Glomerular visceral epithelial cell (primary cell): ENCODE measurements around the gene RIOK2.
"Not testable (repeated sequence)": the region's sequence is repeated elsewhere in the genome, so short reads cannot be mapped to it uniquely, and the experiment has no call there.

Source experiments
- DNase-seq: peaks from one replicate; pipeline ENCODE4 v3.0.0-alpha.2; 2016; ENCODE audit errors: extremely low spot score

The RIOK2 gene

DNA sequence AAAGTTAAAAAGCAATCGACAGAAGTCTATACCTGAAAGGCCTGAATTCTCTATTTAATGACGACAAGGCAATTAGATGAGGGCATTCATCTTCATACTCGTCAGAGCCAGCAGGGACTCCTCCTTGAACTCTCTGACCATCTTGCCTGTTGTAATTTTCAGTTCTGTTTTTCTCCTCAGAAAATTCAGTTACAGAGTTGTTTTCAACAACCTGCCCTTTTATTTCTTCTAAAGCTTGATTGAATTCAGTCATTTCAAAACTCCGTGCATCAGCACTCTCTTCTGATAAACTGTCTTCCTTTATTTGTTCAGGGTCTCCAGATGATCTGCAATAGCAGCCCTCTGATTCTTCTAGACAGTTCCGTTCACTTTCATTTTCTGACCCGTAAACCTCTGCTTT is 15.6 kb downstream of the RIOK2 start:
- no peak for DNase-seq

DNA sequence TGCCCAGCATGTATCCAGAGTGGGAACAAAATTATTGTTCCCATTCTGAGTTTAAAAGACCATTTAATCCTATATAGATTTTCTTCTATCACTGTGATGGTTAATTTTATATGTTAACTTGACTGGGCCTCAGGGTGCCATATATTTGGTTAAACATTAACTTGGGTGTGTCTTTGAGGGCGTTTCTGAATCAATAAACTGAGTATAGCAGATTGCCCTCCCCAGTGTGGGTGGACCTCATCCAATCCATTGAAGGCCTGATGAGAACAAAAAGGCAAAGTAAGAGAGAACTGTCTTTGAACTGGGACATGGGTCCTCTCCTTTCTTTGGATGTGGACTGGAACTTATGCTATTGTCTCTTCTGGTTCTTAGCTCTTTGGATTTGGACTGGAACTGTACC is 17.3 kb downstream of the RIOK2 start:
- DNase-seq, result no peak

DNA sequence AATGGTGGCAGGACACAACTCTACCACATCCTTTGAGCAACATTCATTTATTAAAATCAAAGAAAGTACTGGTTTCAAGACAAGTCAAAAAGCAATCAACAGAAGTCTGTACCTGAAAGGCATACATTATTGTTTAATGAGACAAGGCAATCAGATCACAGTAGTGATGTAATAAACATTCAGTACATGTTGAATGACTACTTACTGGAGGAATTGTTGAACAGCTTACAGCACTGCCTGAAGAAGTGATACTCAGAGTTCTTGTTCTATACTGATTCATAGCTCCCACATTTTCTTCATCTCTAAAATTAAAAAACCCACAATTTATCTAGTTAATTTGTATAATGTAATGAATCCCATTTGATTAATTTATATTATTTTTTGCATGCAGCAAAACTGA is 18.2 kb downstream of the RIOK2 start:
- DNase-seq, result no peak

DNA sequence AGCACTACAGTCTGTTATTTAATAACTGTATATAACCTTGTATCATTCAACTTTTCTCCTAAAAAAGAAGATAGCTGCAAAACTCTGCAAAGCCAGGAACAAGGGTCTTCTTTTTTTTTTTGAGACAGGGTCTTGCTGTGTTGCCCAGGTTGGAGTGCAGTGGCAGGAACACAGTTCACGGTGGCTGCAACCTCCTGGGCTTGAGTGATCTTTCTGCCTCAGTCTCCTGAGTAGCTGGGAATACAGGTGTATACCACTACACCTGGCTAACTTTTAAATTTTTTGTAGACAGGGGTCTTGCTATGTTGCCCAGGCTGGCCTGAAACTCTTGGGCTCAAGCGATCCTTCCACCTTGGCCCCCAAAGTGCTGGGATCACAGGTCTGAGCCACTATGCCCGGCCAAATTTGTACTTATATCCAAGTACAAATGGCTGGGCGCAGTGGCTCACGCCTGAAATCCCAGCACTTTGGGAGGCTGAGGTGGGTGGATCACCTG is 19.2 kb downstream of the RIOK2 start:
- no peak for DNase-seq

DNA sequence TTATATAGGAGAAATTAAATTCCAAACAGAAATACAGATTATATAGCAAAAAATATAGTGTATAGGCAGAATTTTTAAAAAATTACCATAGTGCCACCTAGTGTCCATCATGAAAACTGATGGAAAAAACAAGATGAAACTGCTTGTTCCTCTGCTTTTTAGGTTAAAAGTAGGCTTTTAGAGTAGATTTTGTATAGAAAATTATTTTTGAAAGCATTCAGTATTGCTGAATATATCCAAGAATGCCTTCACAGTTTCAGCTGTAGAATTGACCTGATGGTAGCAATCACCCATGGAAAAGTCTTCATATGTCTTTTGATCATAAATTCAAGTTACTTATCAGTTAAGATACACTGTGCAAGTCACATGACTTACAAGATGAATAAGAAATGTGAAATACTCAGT is 19.7 kb downstream of the RIOK2 start:
- DNase-seq, result peak; percentile 13

DNA sequence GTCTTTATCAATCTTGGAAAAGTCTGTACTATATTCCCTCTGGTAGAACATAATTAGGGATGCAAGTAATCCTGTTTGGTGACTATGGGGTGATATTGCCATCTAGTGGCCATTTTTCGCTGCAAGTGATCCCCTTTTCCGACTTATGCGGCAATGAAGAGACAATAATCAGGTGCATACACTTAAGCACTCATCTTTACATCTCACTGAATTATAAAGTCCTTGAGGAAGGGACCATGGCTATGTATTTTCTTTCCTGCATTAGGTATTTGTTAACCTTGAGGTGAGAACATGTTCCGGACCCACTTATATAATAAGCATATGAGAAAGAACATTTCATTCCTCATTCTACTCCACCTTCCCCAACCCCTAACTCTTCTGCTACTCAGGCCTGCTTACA is 21.0 kb downstream of the RIOK2 start:
- peak; percentile 83 for DNase-seq

DNA sequence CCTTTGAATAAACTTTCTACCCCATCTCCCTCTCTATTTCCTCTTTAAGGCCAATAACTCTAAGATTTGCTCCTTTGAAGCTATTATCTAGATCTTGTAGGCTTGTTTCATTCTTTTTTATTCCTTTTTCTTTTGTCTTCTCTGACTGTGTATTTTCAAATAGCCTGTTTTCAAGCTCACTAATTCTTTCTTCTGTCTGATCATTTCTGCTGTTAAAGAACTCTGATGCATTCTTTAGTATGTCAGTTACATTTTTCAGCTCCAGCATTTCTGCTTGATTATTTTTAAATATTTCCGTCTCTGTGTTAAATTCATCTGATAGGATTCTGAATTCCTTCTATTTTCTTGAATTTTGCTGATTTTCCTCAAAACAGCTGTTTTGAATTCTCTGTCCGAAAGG is 25.4 kb downstream of the RIOK2 start:
- no peak for DNase-seq

DNA sequence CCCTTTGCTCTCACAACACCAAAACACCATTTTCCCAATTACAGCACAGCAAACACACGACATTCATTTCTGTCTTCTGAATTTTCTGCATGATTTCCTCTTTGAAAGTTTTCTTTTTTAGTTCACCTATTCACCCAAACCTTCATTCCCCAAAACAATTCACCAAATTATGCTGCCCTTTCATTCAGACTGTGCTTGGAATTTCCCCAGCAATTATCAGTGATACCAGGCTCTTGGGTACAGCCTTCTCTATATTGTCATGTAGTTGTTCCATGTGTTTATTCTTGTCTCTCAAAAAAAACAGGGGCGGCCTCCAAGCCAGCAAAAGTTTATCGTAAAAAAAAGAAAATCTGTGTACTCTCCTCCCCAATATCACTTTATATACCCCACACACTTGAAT is 31.7 kb downstream of the RIOK2 start:
- no peak for DNase-seq

DNA sequence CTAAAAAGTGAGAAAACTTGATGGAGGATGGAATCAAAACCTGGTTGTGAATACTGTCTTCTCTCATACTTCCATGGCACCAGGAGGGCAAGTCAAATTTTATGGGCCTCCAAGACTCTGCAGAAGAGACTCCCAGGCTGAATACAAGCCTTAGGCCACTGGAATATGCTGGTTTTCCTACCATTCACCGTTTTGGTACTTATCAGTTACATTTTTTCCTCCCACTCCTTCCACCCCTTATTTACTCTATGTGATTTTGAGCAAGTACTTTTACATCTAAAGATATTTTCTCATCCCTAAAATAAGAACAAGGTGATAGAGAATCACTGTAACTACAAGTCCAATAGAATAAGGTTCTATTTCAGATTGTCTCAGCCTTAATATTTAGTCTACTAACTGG is 32.6 kb downstream of the RIOK2 start:
- DNase-seq, result no peak

DNA sequence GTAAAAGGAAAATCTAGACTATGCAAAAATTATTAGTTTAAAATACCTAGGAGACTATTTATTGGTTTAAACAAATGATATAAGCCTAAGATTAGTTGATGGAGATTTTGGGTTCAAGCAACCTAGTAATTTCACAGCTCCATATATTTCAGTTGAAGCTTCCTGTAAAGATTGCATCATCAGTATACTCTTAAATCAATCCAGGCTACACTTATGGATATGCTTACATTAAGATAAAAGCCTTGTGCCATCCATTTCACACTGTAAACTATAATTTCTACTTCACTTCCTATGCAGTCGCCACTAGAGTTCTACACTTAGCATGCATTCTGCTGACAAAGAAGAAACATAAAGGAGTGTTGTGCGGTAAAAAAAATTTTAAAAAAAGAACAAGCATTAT is 33.3 kb downstream of the RIOK2 start:
- DNase-seq, result no peak

DNA sequence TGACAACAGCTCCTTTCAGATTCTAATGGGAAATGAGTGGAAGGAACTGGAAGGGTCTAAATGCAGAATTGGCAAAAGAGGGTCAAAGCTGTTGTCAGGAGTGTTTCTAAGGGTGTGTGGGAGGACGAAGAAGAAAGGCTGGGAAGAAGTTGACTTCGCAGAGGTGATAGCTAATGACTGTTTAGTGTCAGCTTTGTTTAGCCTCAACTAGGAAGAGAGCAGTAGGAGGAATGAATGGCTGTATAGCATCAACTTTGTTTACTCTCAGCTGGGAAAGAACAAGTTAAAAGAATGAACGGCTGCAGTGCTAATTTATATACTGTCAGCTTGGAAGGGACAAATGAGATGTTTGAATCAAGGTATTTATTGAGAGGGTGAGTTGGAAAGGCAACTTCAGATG is 34.8 kb downstream of the RIOK2 start:
- DNase-seq, result no peak

DNA sequence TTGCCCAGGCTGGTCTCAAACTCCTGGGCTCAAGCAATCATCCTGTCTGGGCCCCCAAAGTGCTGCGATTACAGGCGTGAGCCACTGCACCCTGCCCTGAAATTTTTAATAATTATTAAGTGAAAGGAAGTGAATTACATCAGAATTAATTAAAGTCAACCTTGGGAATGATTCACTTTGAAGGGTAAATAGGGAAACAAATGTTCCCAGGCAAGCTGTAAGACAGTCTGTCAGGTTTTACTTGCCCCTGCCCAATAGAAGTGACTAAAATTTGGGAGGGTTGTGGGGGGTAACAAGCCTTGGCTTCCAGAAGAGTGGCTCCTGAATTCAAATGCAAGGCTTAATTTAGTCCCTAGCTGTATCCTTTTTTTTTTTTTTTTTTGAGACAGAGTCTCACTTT is 39.3 kb downstream of the RIOK2 start:
- DNase-seq, result no peak

DNA sequence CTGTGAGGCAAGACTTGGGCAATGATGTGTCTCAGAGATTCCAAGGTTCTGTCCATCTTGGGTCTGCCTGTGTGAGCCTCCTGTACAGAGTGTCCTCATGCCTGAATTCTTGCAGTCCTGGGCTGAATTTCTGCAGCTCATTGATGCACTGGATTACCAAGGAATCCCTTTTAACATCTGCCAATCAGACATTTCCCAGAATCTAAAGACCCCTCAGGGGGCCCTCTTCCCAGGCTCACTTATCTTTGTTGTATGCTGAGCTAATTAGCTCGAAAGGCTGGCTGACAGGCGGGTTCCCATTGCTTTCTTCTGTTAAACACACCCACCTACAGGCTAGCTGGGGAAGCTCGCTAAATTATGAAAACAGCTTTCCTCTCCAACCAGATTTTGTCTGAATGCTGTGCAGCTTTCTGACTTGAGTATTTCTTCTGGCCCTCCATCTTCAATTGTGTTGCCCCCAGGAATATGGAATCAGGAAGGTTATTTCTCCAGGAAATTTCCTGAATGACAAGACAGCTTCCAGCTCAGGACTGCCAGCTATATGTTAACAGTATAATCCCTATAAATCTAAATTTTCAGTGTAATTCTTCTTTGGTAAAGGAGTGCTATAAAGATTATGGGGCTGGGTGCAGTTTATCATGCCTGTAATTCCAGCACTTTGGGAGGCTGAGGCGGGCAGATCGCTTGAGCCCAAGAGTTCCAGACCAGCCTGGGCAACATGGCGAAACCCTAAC is 40.4 kb downstream of the RIOK2 start, which contains the start of gene LIX1:
Gene LIX1, minus strand, starts transcription at position 91 of the 734 bp plus-strand sequence. Its CDS starts 35 bp downstream, at position 56.
- peak; percentile 56 for DNase-seq

DNA sequence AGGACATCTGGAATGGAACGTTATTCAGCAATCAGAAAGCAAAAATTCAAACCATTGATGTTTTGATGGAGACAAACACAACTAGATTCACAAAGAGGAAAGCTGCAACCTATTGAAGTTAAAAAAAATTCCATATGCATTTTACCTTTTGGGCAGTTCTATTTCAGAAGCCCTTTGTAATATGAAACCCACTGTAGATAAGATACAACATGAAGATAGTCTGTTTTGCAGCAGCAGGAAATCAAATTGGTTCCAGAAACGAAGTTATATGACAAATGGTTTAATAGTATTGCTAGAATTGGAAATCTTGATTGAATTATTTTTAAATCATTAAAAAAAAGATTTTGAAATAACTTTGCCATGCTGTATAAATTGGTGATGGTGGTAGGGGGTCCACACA is 41.5 kb downstream of the RIOK2 start:
- DNase-seq, result no peak

DNA sequence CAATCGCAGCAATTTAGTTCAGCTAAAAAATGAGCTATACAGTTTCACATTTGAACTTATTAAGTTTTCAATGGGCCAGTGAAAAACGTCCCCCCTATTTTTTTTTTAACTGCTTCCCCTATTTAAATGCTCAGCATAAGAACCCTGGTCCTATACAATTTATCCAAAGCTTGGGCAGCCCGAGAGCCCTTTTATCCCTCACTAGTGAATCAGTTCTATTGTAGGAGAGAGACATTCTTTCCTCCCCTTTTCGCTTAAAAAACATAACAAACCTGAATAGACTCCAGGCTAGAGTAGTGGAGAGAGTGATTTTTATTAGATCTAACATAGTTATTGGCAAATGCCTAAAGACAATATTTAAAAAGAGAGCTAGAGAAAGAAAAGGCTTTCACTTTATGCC is 42.0 kb downstream of the RIOK2 start:
- DNase-seq, result no peak

DNA sequence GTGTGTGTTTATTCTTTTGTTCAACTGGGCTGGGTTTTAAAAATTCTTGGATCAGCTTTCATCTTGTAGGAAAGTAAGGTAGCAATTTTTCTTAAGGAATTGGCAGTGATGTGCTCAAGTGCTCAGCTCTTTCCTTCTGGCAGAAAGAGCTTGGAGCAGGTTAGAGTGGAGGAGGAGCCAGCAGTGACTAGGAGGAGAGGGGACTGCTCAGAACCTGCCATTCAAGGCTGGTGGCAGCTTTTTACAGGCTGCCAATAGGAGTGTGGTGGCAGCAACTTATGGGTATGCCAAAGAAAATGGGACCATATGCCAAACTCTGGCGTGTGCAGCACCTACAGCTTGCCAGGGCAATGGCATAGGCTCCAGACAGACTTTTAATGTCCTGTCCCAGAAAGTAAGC is 42.8 kb downstream of the RIOK2 start:
- not testable (repeated sequence) for DNase-seq

DNA sequence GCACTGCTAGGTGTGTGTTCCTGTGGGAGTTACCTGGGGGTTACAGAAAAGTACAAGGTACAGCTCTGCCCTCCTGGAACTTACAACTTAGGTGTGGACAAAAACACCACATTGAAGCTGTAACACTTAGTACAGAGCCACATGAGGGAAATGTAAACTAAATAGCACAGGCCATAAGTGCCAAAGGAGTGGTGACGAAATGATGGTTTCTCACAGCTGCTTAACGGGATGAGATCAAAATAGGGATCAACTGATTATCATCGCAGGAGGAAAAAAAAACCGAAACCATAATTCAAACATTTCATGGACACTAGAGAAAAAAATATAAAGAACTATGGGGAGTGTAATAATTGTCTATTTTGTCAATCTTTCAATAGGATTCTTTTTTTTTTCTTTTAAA is 46.6 kb downstream of the RIOK2 start:
- no peak for DNase-seq

DNA sequence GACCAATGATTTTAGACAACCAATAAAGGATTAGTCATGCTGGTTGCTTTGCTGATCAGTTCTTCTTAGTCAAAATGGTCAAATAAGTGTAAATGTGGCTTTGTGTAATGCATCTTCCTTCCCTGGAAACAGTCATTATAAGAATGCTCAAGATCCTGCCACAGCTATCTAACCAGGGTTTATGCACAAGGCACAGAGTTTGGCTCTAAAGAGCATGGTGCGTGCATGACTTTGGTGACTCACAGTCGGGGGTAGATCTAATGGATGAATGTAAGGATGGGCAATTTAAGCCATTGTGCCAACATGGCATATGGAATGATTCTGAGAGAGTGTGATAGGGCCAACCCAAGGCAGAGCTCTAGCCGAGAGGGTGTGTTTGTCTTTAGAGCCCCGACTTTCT is 47.2 kb downstream of the RIOK2 start:
- DNase-seq, result no peak

DNA sequence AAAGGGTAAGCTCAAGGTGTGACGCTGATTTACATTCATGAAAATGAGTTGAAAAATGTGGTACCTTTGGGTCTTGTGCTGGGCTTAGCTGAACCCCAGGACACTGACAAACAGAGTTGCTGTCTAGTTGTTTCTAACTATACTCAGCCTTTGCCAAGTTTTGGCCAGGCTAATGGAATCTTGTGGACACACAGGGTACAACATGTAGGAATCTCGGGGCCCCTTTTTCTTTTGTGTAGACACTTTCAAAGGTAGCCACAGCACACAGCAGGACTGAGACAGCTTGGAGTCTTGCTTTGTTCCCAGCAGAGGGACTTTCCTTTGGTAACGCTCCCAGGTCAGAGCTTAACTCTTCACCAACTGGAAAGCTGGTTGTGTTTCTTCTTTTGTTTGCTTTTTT is 48.4 kb downstream of the RIOK2 start:
- no peak for DNase-seq

DNA sequence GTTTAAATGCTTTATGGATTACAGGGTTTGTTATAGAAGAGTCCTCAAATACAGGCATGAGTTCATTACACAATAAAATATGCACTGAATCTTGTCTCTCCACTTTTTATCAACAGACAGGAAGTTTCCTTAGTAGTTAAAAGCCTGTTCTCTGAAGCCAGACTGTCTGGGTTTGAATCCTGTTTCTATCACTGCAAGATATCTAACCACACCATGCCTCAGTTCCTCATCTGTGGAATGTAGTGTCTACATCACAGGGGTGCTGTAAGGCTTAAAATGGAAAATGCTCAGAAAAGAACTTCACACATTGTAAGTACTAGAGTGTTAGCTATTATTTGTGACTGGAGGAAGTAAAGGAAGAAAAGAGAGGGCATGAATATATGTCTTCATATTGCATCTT is 49.9 kb downstream of the RIOK2 start:
- no peak for DNase-seq

DNA sequence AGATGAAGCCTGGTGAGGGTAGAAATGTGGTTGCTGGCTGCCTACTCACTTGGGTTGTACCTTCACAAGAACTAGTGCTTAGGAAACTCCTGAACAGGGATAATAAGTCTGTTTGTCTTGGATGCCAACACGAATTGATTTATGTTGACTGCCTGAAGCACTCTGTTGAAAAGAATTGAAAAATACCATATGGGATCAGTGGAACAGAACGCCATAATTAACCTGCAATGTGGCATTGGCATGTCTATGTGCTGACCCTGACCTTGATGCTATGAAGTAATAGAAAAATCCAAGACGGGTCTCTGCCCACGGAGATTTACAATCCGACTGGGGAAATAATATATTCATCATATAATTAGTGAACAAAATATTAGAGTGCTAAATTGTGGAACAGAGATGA is 51.1 kb downstream of the RIOK2 start:
- no peak for DNase-seq

DNA sequence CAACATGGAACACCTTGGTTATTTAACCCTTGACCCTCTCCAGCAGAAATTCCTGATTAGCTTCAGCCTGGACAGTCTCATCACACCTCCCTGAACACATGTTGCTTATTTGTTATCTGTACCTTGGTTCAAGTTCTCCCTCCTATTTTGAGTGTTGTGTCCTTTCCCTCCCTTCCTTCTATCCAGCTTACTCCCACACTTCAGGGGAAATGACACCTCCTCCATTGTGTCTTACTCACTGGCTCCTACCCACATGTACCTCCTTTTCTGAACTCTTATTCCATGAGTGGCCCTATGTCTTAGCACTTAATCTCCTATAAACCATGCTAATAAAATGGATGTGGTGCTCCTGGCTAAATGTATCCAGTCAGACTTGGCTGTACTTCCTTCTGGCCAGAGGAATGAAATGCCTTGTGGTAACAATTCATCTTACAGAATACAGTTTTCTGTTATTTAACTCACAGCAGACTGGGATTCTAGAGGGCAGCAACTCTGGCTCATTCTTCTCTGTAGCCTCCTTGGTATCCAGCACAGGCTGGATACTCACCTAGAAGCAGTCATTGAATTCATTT is 51.8 kb downstream of the RIOK2 start:
- no peak for DNase-seq

DNA sequence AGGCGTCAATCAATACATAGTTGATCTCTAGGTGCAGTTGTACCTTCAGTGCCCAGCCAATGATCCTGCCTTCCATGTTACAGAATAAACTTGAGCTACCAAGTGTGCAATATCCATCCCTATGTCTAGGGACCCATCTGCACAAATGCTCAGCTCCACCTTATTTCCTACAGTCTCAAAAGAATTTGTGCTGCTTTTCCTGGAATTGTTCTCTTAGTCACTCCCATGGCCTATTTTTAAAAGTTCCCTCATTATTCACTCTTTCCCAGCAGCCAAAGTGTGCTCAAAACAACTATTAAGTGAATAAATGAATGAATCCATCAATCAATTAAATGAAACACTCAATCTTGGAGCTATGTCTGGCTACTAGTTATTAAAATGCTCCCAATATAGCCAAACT is 55.3 kb downstream of the RIOK2 start:
- DNase-seq, result no peak
